AG09319 (cell line): ENCODE measurements around the gene LMOD2.

Experiments
- DNase-seq: peaks from one replicate; pipeline ENCODE4 v3.0.0-alpha.2; 2010; ENCODE audit warnings: low read depth; ENCODE audit errors: extremely low read depth
- CTCF ChIP-seq: IDR thresholded peaks from 2 replicates; pipeline ENCODE4 v1.5.1; 2011; ENCODE audit warnings: low read depth, mild to moderate bottlenecking, inconsistent platforms, low read length, moderate library complexity

Gene LMOD2

GRCh38 chr7:123695944-123696677, 40.4 kb downstream of the LMOD2 start:
- no peak for DNase-seq

GRCh38 chr7:123705211-123705901, 49.7 kb downstream of the LMOD2 start:
- no peak for DNase-seq
- no peak for TF ChIP-seq CTCF

More at GRCh38 chr7:123695944-123696677, 40.4 kb downstream of the LMOD2 start:
- TF ChIP-seq CTCF: no peak

- no peak for DNase-seq
- TF ChIP-seq CTCF: no peak
Observed at GRCh38 chr7:123709525-123709924, 53.9 kb downstream of the LMOD2 start.

- DNase-seq: no peak
- TF ChIP-seq CTCF: no peak
Observed at GRCh38 chr7:123710683-123711082, 55.0 kb downstream of the LMOD2 start.

GRCh38 chr7:123711832-123712293, 56.2 kb downstream of the LMOD2 start:
- no peak for DNase-seq

GRCh38 chr7:123712619-123713018, 57.0 kb downstream of the LMOD2 start:
- no peak for DNase-seq
- no peak for TF ChIP-seq CTCF

More at GRCh38 chr7:123711832-123712293, 56.2 kb downstream of the LMOD2 start:
- no peak for TF ChIP-seq CTCF
